GM19395 (cell line): Measurements from ENCODE around the gene TSPAN5.

Experiments used
- ATAC-seq: cut with Tn5 transposase; IDR thresholded peaks from one replicate; pipeline ENCODE4 v1.9.1; 2021; ENCODE audit warnings: mild to moderate bottlenecking, moderate library complexity; ENCODE audit not compliant: unreplicated experiment

The TSPAN5 gene

GRCh38 chr4:98673978-98674377 lies 15.6 kb upstream of the TSPAN5 start:
- ATAC-seq: no peak

GRCh38 chr4:98673288-98673644 lies 14.9 kb upstream of the TSPAN5 start:
- ATAC-seq: no peak

- ATAC-seq: no peak
Measured at GRCh38 chr4:98672583-98673287, 14.3 kb upstream of the TSPAN5 start.

GRCh38 chr4:98671131-98671530 lies 12.7 kb upstream of the TSPAN5 start:
- ATAC-seq: no peak

GRCh38 chr4:98670186-98670585 lies 11.8 kb upstream of the TSPAN5 start:
- no peak for ATAC-seq

- no peak for ATAC-seq
Measured at GRCh38 chr4:98669577-98669976, 11.2 kb upstream of the TSPAN5 start.

- ATAC-seq: no peak
Measured at GRCh38 chr4:98664959-98665358, 6.5 kb upstream of the TSPAN5 start.

GRCh38 chr4:98663226-98664006 lies 5.0 kb upstream of the TSPAN5 start:
- peak; percentile 82 for ATAC-seq

- ATAC-seq: peak; percentile 12
Measured at GRCh38 chr4:98662626-98663225, 4.3 kb upstream of the TSPAN5 start.

GRCh38 chr4:98662055-98662453 lies 3.6 kb upstream of the TSPAN5 start:
- no peak for ATAC-seq

GRCh38 chr4:98661371-98662054 lies 3.1 kb upstream of the TSPAN5 start:
- ATAC-seq: no peak

- ATAC-seq: no peak
Measured at GRCh38 chr4:98659741-98660462, 1.5 kb upstream of the TSPAN5 start.

- no peak for ATAC-seq
Measured at GRCh38 chr4:98659106-98659592, 738 bp upstream of the TSPAN5 start.

- peak; percentile 24 for ATAC-seq
Measured at GRCh38 chr4:98657531-98658286, 702 bp downstream of the TSPAN5 start.

GRCh38 chr4:98656886-98657285 lies 1.5 kb downstream of the TSPAN5 start:
- no peak for ATAC-seq

- no peak for ATAC-seq
Measured at GRCh38 chr4:98656443-98656842, 2.0 kb downstream of the TSPAN5 start.

GRCh38 chr4:98653890-98654867 lies 4.2 kb downstream of the TSPAN5 start:
- ATAC-seq: no peak

- no peak for ATAC-seq
Measured at GRCh38 chr4:98652996-98653395, 5.4 kb downstream of the TSPAN5 start.

GRCh38 chr4:98648602-98649001 lies 9.8 kb downstream of the TSPAN5 start:
- no peak for ATAC-seq
